Measurements from ENCODE around the gene RPS15.

Gene RPS15

GRCh38 chr19:1425902-1426301 lies 12.3 kb upstream of the RPS15 start:
- no peaks in the 10 kb centered on the region for H3K27me3 ChIP-seq (ENCODE audit: control insufficient read depth, insufficient read depth, low read length)
- peaks cover 7% of the 10 kb centered on the region for H3K4me1 ChIP-seq (ENCODE audit: control insufficient read depth, insufficient read depth, low read length)
- H3K9ac ChIP-seq (ENCODE audit: low read length): no peak overlapping the region
- H3K4me3 ChIP-seq (ENCODE audit: low read length): no peak overlapping the region
- no peak overlapping the region for H3K27ac ChIP-seq (ENCODE audit: low read depth, low read length)
- H3K36me3 ChIP-seq (ENCODE audit: control insufficient read depth, insufficient read depth, low read length): peaks cover 43% of the 10 kb centered on the region

- Histone ChIP-seq H3K4me1 (ENCODE audit: control insufficient read depth, insufficient read depth, low read length) (peaks cover 7% of the 10 kb centered on the region), H3K9ac (ENCODE audit: low read length) (no peak overlapping the region), H3K4me3 (ENCODE audit: low read length) (no peak overlapping the region), H3K27ac (ENCODE audit: low read depth, low read length) (no peak overlapping the region), H3K36me3 (ENCODE audit: control insufficient read depth, insufficient read depth, low read length) (peaks cover 39% of the 10 kb centered on the region), H3K27me3 (ENCODE audit: control insufficient read depth, insufficient read depth, low read length) (no peaks in the 10 kb centered on the region)
These were observed 11.5 kb upstream of the RPS15 start for GRCh38 chr19:1426736-1427135.

- no peak overlapping the region for H3K27ac ChIP-seq (ENCODE audit: low read depth, low read length)
- no peaks in the 10 kb centered on the region for H3K27me3 ChIP-seq (ENCODE audit: control insufficient read depth, insufficient read depth, low read length)
- no peak overlapping the region for H3K9ac ChIP-seq (ENCODE audit: low read length)
- no peak overlapping the region for H3K4me3 ChIP-seq (ENCODE audit: low read length)
- peaks cover 39% of the 10 kb centered on the region for H3K36me3 ChIP-seq (ENCODE audit: control insufficient read depth, insufficient read depth, low read length)
- peaks cover 4% of the 10 kb centered on the region for H3K4me1 ChIP-seq (ENCODE audit: control insufficient read depth, insufficient read depth, low read length)
These were observed 10.8 kb upstream of the RPS15 start for GRCh38 chr19:1427221-1427920.

GRCh38 chr19:1428738-1429391 lies 9.3 kb upstream of the RPS15 start:
- Histone ChIP-seq H3K27ac (ENCODE audit: low read depth, low read length) (no peak overlapping the region), H3K9ac (ENCODE audit: low read length) (no peak overlapping the region), H3K36me3 (ENCODE audit: control insufficient read depth, insufficient read depth, low read length) (peaks cover 34% of the 10 kb centered on the region), H3K4me3 (ENCODE audit: low read length) (no peak overlapping the region), H3K4me1 (ENCODE audit: control insufficient read depth, insufficient read depth, low read length) (no peaks in the 10 kb centered on the region), H3K27me3 (ENCODE audit: control insufficient read depth, insufficient read depth, low read length) (no peaks in the 10 kb centered on the region)

- no peak overlapping the region for H3K4me3 ChIP-seq (ENCODE audit: low read length)
- peaks cover 39% of the 10 kb centered on the region for H3K36me3 ChIP-seq (ENCODE audit: control insufficient read depth, insufficient read depth, low read length)
- no peak overlapping the region for H3K27ac ChIP-seq (ENCODE audit: low read depth, low read length)
- H3K4me1 ChIP-seq (ENCODE audit: control insufficient read depth, insufficient read depth, low read length): no peaks in the 10 kb centered on the region
- no peak overlapping the region for H3K9ac ChIP-seq (ENCODE audit: low read length)
- no peaks in the 10 kb centered on the region for H3K27me3 ChIP-seq (ENCODE audit: control insufficient read depth, insufficient read depth, low read length)
These were observed 8.4 kb upstream of the RPS15 start for GRCh38 chr19:1429750-1430149.

- Histone ChIP-seq H3K27me3 (ENCODE audit: control insufficient read depth, insufficient read depth, low read length) (no peaks in the 10 kb centered on the region), H3K4me1 (ENCODE audit: control insufficient read depth, insufficient read depth, low read length) (no peaks in the 10 kb centered on the region), H3K27ac (ENCODE audit: low read depth, low read length) (no peak overlapping the region), H3K9ac (ENCODE audit: low read length) (no peak overlapping the region), H3K4me3 (ENCODE audit: low read length) (no peak overlapping the region), H3K36me3 (ENCODE audit: control insufficient read depth, insufficient read depth, low read length) (peaks cover 35% of the 10 kb centered on the region)
These were observed 8.0 kb upstream of the RPS15 start for GRCh38 chr19:1430246-1430645.

GRCh38 chr19:1431759-1432506 lies 6.3 kb upstream of the RPS15 start:
- no peaks in the 10 kb centered on the region for H3K4me1 ChIP-seq (ENCODE audit: control insufficient read depth, insufficient read depth, low read length)
- no peak overlapping the region for H3K9ac ChIP-seq (ENCODE audit: low read length)
- H3K27me3 ChIP-seq (ENCODE audit: control insufficient read depth, insufficient read depth, low read length): no peaks in the 10 kb centered on the region
- peaks cover 27% of the 10 kb centered on the region for H3K36me3 ChIP-seq (ENCODE audit: control insufficient read depth, insufficient read depth, low read length)
- H3K4me3 ChIP-seq (ENCODE audit: low read length): no peak overlapping the region
- H3K27ac ChIP-seq (ENCODE audit: low read depth, low read length): no peak overlapping the region

- H3K4me3 ChIP-seq (ENCODE audit: low read length): no peak overlapping the region
- peaks cover 27% of the 10 kb centered on the region for H3K36me3 ChIP-seq (ENCODE audit: control insufficient read depth, insufficient read depth, low read length)
- H3K4me1 ChIP-seq (ENCODE audit: control insufficient read depth, insufficient read depth, low read length): no peaks in the 10 kb centered on the region
- H3K9ac ChIP-seq (ENCODE audit: low read length): no peak overlapping the region
- no peaks in the 10 kb centered on the region for H3K27me3 ChIP-seq (ENCODE audit: control insufficient read depth, insufficient read depth, low read length)
- H3K27ac ChIP-seq (ENCODE audit: low read depth, low read length): no peak overlapping the region
These were observed 5.7 kb upstream of the RPS15 start for GRCh38 chr19:1432507-1432887.

- H3K27me3 ChIP-seq (ENCODE audit: control insufficient read depth, insufficient read depth, low read length): no peaks in the 10 kb centered on the region
- peaks cover 5% of the 10 kb centered on the region for H3K4me1 ChIP-seq (ENCODE audit: control insufficient read depth, insufficient read depth, low read length)
- H3K4me3 ChIP-seq (ENCODE audit: low read length): no peak overlapping the region
- H3K27ac ChIP-seq (ENCODE audit: low read depth, low read length): no peak overlapping the region
- H3K9ac ChIP-seq (ENCODE audit: low read length): no peak overlapping the region
- H3K36me3 ChIP-seq (ENCODE audit: control insufficient read depth, insufficient read depth, low read length): peaks cover 25% of the 10 kb centered on the region
These were observed 4.8 kb upstream of the RPS15 start for GRCh38 chr19:1433119-1434039.

GRCh38 chr19:1434040-1434366 lies 4.2 kb upstream of the RPS15 start:
- peaks cover 22% of the 10 kb centered on the region for H3K36me3 ChIP-seq (ENCODE audit: control insufficient read depth, insufficient read depth, low read length)
- no peak overlapping the region for H3K9ac ChIP-seq (ENCODE audit: low read length)
- no peaks in the 10 kb centered on the region for H3K27me3 ChIP-seq (ENCODE audit: control insufficient read depth, insufficient read depth, low read length)

GRCh38 chr19:1434577-1435060 lies 3.6 kb upstream of the RPS15 start:
- peaks cover 5% of the 10 kb centered on the region for H3K4me1 ChIP-seq (ENCODE audit: control insufficient read depth, insufficient read depth, low read length)
- no peak overlapping the region for H3K4me3 ChIP-seq (ENCODE audit: low read length)
- no peak overlapping the region for H3K27ac ChIP-seq (ENCODE audit: low read depth, low read length)
- no peak overlapping the region for H3K9ac ChIP-seq (ENCODE audit: low read length)
- H3K36me3 ChIP-seq (ENCODE audit: control insufficient read depth, insufficient read depth, low read length): peaks cover 20% of the 10 kb centered on the region
- no peaks in the 10 kb centered on the region for H3K27me3 ChIP-seq (ENCODE audit: control insufficient read depth, insufficient read depth, low read length)

More at GRCh38 chr19:1434040-1434366, 4.2 kb upstream of the RPS15 start:
- no peak overlapping the region for H3K27ac ChIP-seq (ENCODE audit: low read depth, low read length)
- H3K4me3 ChIP-seq (ENCODE audit: low read length): no peak overlapping the region
- H3K4me1 ChIP-seq (ENCODE audit: control insufficient read depth, insufficient read depth, low read length): peaks cover 5% of the 10 kb centered on the region

All from rectal smooth muscle tissue (tissue), 1 donor.